HG03378 (cell line): ENCODE measurements around the gene PRKN.
"Not testable (repeated sequence)": the region's sequence is repeated elsewhere in the genome, so short reads cannot be mapped to it uniquely, and the experiment has no call there.

Experiments used
- ATAC-seq: cut with Tn5 transposase; IDR thresholded peaks from one replicate; pipeline ENCODE4 v1.9.1; 2021; ENCODE audit warnings: mild to moderate bottlenecking, moderate library complexity; ENCODE audit not compliant: unreplicated experiment

PRKN gene

GRCh38 chr6:161355696-161356095 is 1371.9 kb downstream of the PRKN start:
- ATAC-seq = no peak

GRCh38 chr6:161354956-161355355 is 1372.6 kb downstream of the PRKN start:
- no peak for ATAC-seq

DNA sequence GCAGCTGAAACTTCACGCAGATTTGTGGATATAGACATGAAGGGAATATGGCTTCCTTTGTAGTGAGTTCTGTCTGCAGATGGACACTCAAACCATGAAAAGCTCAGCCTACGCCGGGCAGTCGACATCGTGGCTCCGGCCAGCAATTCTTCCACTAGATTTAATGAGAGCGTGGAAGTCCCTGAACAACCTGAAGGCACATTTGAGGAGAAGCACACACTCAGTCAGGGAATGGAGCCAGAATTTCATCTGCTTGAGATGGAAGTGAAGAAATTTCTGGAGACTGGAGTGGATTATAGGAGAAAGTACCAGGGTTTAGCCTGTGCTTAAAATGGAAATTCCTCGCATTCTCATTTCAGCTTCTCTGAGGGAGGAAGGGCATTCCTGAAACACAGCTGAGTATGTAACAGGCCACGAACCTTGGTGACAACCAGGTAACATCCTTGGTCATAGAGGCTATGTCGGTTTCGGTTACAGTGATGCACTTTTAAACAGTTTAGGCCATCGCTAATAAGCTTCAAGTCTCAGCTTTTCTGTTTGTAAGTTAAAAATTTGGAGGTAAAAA is 1373.2 kb downstream of the PRKN start:
- ATAC-seq = no peak

DNA sequence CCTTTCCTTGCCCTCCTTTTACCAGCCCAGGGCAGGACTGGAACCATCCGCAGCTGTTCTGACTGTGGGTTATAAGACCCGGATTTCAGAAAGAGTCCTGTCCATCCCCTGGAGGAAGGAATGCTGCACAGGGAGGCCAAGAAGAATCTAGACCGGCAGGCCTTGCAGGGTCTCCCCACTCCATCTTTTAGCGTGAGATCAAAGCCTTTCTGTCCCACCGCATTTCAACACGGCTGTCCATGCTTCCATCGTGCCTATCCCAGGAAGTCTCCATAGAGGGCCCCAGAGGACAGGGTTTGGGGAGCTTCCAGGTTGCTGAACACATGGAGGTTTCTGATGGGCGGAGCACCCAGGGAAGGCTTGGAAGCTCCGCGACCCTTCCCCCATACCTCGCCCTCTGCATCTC is 1374.4 kb downstream of the PRKN start:
- ATAC-seq = no peak

DNA sequence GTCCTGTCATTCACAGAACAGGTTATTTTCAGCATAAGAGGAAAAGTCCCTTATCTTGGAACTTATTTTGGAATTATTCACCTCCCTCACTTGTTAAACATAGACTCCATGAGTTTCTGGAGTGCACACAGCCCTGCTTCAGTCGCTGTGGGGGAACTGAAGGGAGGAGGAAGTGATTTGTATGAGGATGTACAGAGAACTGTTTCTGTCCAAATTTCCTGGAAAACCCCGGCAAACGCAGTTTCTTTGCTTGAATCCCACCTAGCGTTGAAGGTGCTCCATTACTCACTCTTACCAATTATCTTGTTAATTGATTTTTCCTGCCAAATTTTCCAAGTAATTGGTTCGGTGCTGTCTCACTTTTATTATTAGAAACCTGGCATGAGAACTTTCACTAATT is 1375.7 kb downstream of the PRKN start:
- ATAC-seq = no peak

DNA sequence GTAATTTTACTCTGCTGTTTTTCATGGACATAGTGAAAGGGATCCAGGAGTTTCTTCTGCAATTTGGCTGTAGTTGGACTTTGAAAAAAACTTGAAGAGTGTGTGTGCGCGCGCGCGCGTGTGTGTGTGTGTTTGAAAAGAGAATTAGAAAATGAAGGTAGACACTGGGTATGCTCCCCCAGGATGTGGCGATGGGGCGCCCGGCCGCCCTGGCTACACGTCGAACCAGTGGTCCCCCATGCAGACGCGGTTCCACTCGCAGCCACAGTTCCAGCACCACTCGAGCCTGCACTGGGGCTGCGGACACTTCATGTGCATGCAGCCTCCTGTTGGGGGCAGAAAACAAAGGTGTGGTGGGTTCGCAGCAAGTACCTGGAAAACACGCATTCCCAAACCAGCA is 1377.7 kb downstream of the PRKN start:
- ATAC-seq = no peak

DNA sequence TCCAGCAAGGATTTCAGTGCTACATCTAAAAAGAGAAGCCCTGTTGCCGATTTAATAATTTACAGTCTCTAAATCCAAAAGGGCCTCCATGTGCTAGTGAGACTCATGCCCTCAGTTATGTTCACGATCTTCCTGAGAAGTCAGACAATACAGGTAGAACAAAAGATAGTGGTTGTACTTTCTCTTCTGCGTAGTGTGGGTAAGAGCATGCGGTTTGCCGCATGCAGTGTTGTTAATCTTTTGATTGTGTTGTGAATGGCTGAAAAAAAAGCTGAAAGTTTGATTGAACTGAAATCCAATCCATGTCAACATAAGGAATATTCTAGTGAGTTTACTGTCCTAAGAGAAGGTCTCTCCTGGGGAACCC is 1379.0 kb downstream of the PRKN start:
- ATAC-seq = no peak

- ATAC-seq = no peak
These were observed 1379.5 kb downstream of the PRKN start for GRCh38 chr6:161347988-161348627.

DNA sequence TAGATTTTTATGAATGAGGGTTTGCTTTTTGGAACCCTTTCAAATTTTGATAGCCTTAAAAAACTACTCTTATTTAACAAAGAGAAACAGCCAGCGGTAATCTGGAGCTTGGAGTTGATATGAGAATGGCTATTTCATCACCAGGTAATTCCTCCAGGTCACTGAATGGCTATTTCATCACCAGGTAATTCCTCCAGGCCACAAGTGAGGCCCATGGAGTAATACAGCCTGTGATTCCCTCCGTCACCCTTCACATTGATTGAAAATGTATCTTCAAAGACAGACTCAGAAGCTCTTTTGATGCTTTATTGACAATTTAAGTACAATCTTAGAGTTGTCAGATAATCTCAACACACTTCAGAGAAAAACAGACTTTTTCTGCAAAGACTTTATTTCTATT is 1380.4 kb downstream of the PRKN start:
- no peak for ATAC-seq

DNA sequence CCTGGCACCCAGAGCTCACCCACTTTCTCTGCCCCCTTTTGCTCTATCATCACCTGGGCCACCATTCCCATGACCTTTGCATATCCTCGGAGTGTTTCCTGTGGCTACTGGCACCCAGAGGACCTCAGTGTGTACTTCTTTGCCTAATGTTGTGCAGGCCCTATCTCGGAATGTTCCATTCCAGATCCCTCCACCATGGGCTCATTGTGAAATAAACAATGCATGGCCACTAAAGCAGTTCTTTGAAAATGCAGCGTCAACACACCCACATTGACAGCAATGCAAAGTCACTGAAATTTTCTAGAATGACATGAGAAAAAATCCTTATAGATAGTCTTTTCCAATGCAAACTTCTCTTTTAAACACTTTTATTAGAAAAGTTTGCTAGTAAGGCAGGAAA is 1380.8 kb downstream of the PRKN start:
- no peak for ATAC-seq

GRCh38 chr6:161344626-161345025 is 1382.9 kb downstream of the PRKN start:
- no peak for ATAC-seq

GRCh38 chr6:161342039-161342438 is 1385.5 kb downstream of the PRKN start:
- ATAC-seq = no peak

DNA sequence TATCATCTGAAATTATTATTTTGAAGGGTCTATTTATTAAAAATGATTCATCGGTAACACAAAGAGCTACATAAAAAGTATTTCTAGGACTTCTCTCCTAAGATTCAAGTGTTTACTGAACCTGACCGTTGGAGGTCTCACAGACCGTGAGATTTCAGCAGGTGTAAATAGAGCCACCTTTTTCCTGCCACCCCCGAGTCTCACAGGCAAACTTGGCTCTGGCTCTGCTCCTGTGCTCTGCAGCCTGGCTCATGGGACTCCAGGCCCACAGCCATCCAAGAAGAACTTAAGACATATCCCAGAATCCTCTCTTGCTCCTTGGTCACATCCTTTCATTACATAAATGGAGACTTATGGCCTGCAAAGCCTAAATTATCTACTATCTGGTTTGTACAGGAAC is 1385.9 kb downstream of the PRKN start:
- no peak for ATAC-seq

DNA sequence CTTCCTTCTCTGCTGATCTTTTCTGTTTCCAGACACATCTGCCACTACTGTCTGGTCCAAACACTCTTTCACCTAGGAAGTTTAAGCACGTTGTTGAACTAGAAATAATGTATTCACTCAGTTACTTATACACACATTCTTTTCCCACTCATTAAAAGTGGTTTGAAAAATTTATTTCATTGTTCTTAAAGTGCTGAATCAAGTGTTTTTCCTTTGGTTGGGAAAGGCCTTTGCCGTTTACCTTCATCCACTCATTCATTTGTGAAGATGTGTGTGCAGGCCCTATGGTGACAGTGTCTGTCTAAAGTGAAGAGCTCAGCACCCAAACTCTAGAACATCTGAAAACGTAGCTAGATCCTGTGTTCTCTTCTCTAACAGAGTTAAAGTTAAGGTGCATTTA is 1389.6 kb downstream of the PRKN start:
- ATAC-seq = no peak

- no peak for ATAC-seq
These were observed 1391.1 kb downstream of the PRKN start for GRCh38 chr6:161336479-161336878.

DNA sequence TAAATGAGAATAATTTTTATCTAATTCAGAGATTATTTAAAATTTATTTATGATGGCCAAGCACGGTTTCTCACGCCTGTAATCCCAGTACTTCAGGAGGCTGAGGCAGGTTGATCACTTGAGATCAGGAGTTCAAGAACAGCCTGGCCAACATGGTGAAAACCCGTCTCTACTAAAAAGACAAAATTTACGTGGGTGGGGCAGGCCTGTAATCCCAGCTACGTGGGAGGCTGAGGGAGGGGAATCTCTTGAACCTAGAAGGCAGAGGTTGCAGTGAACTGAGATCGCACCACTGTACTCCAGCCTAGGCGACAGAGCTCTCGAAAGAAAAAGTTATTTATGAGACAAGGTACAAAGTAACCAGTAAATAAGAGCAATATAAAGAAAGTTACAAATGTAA is 1394.2 kb downstream of the PRKN start:
- no peak for ATAC-seq

- ATAC-seq = not testable (repeated sequence)
These were observed 1396.0 kb downstream of the PRKN start for GRCh38 chr6:161331402-161332081.

DNA sequence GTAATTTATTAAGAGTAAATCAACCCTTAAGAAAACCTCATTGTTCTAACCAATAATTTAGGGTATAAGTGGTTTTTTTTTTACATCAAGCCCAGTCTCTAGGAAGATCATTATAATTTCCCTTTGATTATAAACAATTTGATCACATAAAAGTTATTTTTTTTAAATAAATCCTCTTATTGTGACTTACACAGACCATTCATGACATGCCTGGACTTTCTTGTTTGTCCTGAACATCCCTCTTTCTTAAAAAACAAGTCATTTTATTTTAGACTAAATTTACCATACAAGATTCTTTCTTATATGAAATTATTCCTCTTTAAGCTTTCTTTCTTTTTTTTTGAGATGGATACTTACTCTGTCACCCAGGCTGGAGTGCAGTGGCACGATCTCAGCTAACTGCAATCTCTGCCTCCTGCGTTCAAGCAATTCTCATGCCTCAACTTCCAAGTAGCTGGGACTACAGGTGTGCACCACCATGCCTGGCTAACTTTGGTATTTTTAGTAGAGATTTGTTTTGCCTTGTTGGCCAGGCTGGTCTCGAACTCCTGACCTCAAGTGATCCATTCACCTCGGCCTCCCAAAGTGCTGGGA is 1400.1 kb downstream of the PRKN start:
- ATAC-seq = no peak

- no peak for ATAC-seq
These were observed 1408.3 kb downstream of the PRKN start for GRCh38 chr6:161319231-161319630.

DNA sequence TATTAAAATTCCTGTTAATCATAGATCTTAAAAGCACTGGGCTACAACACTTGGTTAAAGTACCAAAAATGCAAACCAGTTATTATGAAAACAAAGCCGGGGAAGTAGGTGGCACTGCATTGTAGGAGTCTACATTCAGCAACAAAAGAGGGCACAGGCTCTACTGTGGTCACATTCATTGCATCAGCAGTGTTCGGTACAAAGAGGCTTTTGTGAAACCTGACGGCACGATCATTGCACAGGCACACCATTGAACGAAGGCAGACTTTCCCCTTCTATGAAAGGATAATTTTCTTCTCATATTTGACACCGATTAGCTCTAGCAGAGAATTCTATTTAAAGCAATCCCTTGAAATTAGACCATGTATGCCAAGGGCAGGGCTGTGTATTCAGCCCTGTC is 1409.1 kb downstream of the PRKN start:
- ATAC-seq = no peak

GRCh38 chr6:161316531-161316930 is 1411.0 kb downstream of the PRKN start:
- ATAC-seq = no peak

- not testable (repeated sequence) for ATAC-seq
These were observed 1412.2 kb downstream of the PRKN start for GRCh38 chr6:161315246-161315917.
